Type B pancreatic cell (in vitro differentiated cells): Measurements from ENCODE around the gene LY6G6C. TPM values are rescaled to one million over a fixed set of nuclear protein-coding genes. Genes with fewer than 3 reads are reported as not detected.

Source experiments
- DNase-seq: peaks from one replicate; pipeline ENCODE4 v3.0.0; 2021; ENCODE audit warnings: mixed read lengths; ENCODE audit not compliant: unreplicated experiment; ENCODE audit errors: extremely low spot score
- H3K27ac Mint-ChIP-seq: 2 replicates; pipeline ENCODE4 v1.8.0; 2021; ENCODE audit warnings: mild to moderate bottlenecking, mixed read lengths
- H3K27me3 Mint-ChIP-seq: 2 replicates; pipeline ENCODE4 v1.8.0; 2021; ENCODE audit warnings: mixed read lengths
- H3K36me3 Mint-ChIP-seq: 2 replicates; pipeline ENCODE4 v1.8.0; 2021; ENCODE audit warnings: mixed read lengths
- H3K4me1 Mint-ChIP-seq: one replicate; pipeline ENCODE4 v1.8.0; 2021; ENCODE audit warnings: mixed read lengths; ENCODE audit not compliant: unreplicated experiment
- H3K4me3 Mint-ChIP-seq: 2 replicates; pipeline ENCODE4 v1.8.0; 2021; ENCODE audit warnings: mild to moderate bottlenecking, mixed read lengths
- H3K9me3 Mint-ChIP-seq: 2 replicates; pipeline ENCODE4 v1.8.0; 2021; ENCODE audit warnings: mixed read lengths
- CTCF ChIP-seq: fragments of 200-600 bp; sonication (generic); conservative IDR thresholded peaks from 2 replicates; pipeline ENCODE4 v1.5.0; 2021; ENCODE audit warnings: antibody characterized with exemption, mild to moderate bottlenecking
- total RNA-seq: library from RNA; stranded (reverse); gene quantifications from 2 replicates; pipeline ENCODE4 v1.2.1, GENCODE V29; 2021; ENCODE audit warnings: low replicate concordance

The LY6G6C gene
- total RNA-seq, 1 donor from 2014 or later = 2.5 TPM

DNA sequence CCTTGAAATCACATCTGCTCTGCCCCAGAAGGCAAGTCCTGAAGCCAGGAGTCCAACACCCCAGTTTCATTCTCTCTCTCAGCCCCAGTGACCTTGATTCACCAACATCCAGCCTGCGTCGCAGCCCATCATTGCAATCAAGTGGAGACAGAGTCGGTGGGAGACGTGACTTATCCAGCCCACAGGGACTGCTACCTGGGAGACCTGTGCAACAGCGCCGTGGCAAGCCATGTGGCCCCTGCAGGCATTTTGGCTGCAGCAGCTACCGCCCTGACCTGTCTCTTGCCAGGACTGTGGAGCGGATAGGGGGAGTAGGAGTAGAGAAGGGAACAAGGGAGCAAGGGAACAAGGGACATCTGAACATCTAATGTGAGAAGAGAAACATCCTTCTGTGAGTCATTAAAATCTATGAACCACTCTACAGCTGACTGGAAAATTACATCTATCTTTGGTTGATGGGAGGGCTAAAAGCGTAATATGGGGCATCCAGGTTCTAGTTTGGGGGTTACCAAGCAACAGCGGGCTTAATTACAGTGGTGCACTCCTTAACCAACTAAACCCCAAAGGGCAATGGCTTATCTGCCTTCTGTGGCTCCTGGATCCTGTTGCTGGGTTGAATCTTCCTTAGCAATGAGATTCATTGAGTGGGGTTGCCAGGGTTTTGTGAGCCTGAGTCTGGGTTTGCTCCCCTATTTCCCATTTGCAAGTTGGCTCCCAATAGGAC lies 3.9 kb downstream of the LY6G6C start:
- Mint-ChIP-seq H3K27ac (peak overlapping the region; percentile 90), H3K4me3 (peak overlapping the region; percentile 67), H3K36me3 (no peaks in the 10 kb centered on the region), H3K9me3 (peaks cover 5% of the 10 kb centered on the region), H3K27me3 (no peaks in the 10 kb centered on the region), H3K4me1 (peaks cover 37% of the 10 kb centered on the region)
- no peak for DNase-seq
- TF ChIP-seq CTCF = no peak

- H3K27me3 Mint-ChIP-seq = no peaks in the 10 kb centered on the region
- H3K4me3 Mint-ChIP-seq = peak within 1 kb of the TSS; percentile 80
- no peak for DNase-seq
- peak within 1 kb of the TSS; percentile 93 for H3K27ac Mint-ChIP-seq
- peaks cover 2% of the 10 kb centered on the region for H3K9me3 Mint-ChIP-seq
- H3K36me3 Mint-ChIP-seq = no peaks in the 10 kb centered on the region
- peaks cover 46% of the 10 kb centered on the region for H3K4me1 Mint-ChIP-seq
- TF ChIP-seq CTCF = no peak
Observed at GRCh38 chr6:31715022-31715958, 6.3 kb downstream of the LY6G6C start, which contains the start of gene LY6G6D. TSS of gene LY6G6D (plus strand) at chr6:31715348. CDS start at chr6:31715356, 8 bp downstream.

DNA sequence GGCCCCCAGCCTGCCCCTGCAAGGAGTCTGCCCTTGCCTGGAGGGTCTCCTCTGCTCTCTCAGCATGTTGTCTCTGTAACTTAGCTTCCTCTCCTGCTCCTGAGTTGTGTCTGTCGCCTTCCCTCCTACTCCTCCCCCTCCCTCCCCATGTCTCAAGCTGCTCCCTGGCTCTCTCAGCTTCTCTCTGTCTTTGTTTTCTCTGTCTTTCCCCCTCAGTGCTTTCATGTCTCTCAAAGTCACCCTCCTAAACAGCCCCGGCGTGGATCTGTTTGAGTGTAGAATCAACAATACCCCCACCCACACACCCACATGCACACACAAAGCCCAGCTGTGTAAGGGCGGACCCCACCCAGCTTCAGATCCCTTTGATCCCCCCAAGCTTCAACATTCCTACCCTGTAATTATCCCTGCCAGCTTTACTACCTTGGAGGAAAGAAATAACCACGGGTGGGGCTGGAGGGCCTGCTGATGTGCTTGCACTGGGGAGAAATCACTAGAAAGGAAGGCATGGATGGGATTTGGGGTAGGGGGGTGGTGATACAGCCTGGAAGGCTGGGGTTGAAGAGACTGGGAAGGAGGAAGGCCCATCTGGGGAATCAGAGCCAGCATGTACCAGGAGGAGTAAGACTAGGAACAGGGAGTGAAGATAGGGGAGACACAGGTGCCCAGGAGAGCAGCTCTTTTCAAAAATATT lies 7.4 kb downstream of the LY6G6C start:
- no peak for TF ChIP-seq CTCF
- H3K4me3 Mint-ChIP-seq = peak overlapping the region; percentile 80
- no peaks in the 10 kb centered on the region for H3K9me3 Mint-ChIP-seq
- DNase-seq = no peak
- peak overlapping the region; percentile 93 for H3K27ac Mint-ChIP-seq
- H3K27me3 Mint-ChIP-seq = no peaks in the 10 kb centered on the region
- no peaks in the 10 kb centered on the region for H3K36me3 Mint-ChIP-seq
- peaks cover 44% of the 10 kb centered on the region for H3K4me1 Mint-ChIP-seq

GRCh38 chr6:31713465-31713864 lies 8.1 kb downstream of the LY6G6C start:
- no peak for DNase-seq
- Mint-ChIP-seq H3K4me3 (peak overlapping the region; percentile 80), H3K4me1 (peaks cover 40% of the 10 kb centered on the region), H3K36me3 (no peaks in the 10 kb centered on the region), H3K27me3 (no peaks in the 10 kb centered on the region), H3K9me3 (no peaks in the 10 kb centered on the region), H3K27ac (peak overlapping the region; percentile 93)
- TF ChIP-seq CTCF = no peak

GRCh38 chr6:31712296-31712695 lies 9.2 kb downstream of the LY6G6C start:
- Mint-ChIP-seq H3K27ac (peak overlapping the region; percentile 36), H3K9me3 (no peaks in the 10 kb centered on the region), H3K4me3 (no peak overlapping the region), H3K36me3 (no peaks in the 10 kb centered on the region), H3K27me3 (no peaks in the 10 kb centered on the region), H3K4me1 (peaks cover 28% of the 10 kb centered on the region)
- no peak for TF ChIP-seq CTCF
- DNase-seq = no peak
